Central memory CD8-positive, alpha-beta T cell (primary cell): Measurements from ENCODE around the gene ALDH16A1.
"Not testable (repeated sequence)": the region's sequence is repeated elsewhere in the genome, so short reads cannot be mapped to it uniquely, and the experiment has no call there.

Source experiments
- ATAC-seq: fragments of 150-1000 bp; cut with Tn5 transposase; replicated peaks from 2 replicates; pipeline ENCODE4 v1.10.0; 2022; ENCODE audit warnings: mild to moderate bottlenecking, moderate FRiP score, moderate number of reproducible peaks; ENCODE audit not compliant: poor library complexity, severe bottlenecking; ENCODE audit errors: extremely low read depth
- DNase-seq, 2 donors: peaks; one replicate each; pipeline ENCODE4 v3.0.0; 2021; ENCODE audit warnings: low spot score in 2 of 2
- H3K27ac Mint-ChIP-seq: one replicate; pipeline ENCODE4 v1.8.0; 2022; ENCODE audit warnings: low read depth, mild to moderate bottlenecking, moderate library complexity, mixed read lengths
- H3K27me3 Mint-ChIP-seq: one replicate; pipeline ENCODE4 v1.8.0; 2022; ENCODE audit warnings: mixed read lengths
- H3K36me3 Mint-ChIP-seq: one replicate; pipeline ENCODE4 v1.8.0; 2022; ENCODE audit warnings: mild to moderate bottlenecking, moderate library complexity, mixed read lengths; ENCODE audit not compliant: insufficient read depth
- H3K4me1 Mint-ChIP-seq: one replicate; pipeline ENCODE4 v1.8.0; 2022; ENCODE audit warnings: mixed read lengths
- H3K4me3 Mint-ChIP-seq: one replicate; pipeline ENCODE4 v1.8.0; 2022; ENCODE audit warnings: mild to moderate bottlenecking, moderate library complexity, mixed read lengths
- H3K9me3 Mint-ChIP-seq: one replicate; pipeline ENCODE4 v1.8.0; 2022; ENCODE audit warnings: mixed read lengths

The ALDH16A1 gene

DNA sequence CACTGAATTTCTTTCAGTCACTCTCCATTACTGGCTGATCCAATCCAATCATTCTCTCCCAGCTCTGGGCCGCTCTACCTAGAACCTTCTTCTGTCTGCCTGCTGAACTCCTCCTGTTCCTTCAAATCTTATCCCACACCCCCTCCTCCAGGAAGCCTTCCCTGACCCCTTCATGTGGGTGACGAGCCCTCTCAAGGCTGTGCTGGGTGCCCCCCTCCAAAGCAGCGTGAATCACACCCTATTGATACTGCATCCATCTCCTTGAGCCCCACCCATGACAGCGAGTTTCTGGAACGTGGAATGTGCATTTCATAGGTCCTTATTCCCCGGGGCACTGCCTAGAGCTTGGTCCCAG lies 4.6 kb upstream of the ALDH16A1 start:
- ATAC-seq (no peak), DNase-seq (no peak)
- no peaks in the 10 kb centered on the region for H3K27me3 Mint-ChIP-seq
- peaks cover 32% of the 10 kb centered on the region for H3K36me3 Mint-ChIP-seq
- peaks cover 67% of the 10 kb centered on the region for H3K4me1 Mint-ChIP-seq
- H3K4me3 Mint-ChIP-seq = peak overlapping the region; percentile 7
- H3K27ac Mint-ChIP-seq = peak overlapping the region; percentile 41
- H3K9me3 Mint-ChIP-seq = no peaks in the 10 kb centered on the region

DNA sequence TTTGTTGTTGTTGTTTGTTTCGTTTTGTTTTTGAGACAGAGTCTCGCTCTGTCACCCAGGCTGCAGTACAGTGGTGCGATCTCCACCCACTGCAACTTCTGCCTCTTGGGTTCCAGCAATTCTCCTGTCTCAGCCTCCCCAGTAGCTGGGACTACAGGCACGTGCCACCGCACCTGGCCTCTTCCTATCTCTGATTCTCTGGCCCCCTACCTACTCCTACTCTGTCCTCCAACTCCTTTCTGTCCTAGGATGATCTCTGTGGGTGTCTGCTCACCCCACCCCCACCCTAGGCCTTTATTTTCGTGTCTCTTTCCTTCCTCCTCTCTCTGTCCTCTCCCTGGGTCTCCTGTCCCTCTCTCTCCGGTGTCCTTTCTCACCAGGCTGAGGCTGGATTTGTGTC lies 2.6 kb upstream of the ALDH16A1 start:
- Mint-ChIP-seq H3K36me3 (peaks cover 32% of the 10 kb centered on the region), H3K4me1 (peaks cover 60% of the 10 kb centered on the region), H3K27me3 (no peaks in the 10 kb centered on the region), H3K27ac (no peak overlapping the region), H3K4me3 (peak overlapping the region; percentile 99), H3K9me3 (no peaks in the 10 kb centered on the region)
- DNase-seq = no peak
- no peak for ATAC-seq

DNA sequence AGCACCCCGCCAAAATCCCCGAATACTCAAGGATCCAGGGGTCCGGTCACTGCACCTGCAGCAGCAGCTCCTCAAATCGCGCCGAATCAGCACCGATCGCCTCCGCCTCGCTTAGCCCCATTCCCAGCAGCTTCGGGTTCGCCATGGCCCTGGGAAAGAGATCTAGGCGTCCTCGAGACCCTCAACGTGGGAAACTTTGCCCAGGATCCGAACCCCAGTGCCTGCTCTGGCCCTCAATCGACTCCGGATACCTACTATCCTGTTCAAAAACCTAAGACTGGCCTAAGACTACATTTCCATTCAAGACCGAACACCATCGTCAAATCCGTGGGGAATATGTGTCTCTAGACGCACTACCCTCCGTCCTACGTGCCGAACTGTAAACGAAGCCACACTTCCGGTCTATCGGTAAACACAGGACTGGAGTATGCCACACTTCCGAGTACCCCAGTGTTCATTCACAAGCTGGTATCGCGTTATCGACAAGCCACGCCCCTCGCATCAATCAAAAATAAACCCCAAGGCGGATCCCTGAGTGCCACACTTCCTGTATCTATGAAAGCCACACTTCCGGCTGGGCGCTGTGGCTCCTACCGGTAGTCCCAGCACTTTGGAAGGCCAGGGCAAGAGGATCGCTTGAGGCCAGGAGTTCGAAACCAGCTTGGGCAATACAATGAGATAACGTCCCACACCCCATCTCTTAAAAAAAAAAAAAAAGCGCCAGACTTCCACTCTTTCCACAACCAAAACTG lies 1.4 kb upstream of the ALDH16A1 start, which contains the start of gene PIH1D1:
Gene PIH1D1 (minus strand): TSS at position 385 of the 752 bp plus-strand sequence. CDS start 240 bp downstream, at position 145.
- Mint-ChIP-seq H3K4me3 (peak within 1 kb of the TSS; percentile 99), H3K27ac (peak within 1 kb of the TSS; percentile 100), H3K4me1 (peaks cover 60% of the 10 kb centered on the region), H3K9me3 (no peaks in the 10 kb centered on the region), H3K27me3 (no peaks in the 10 kb centered on the region), H3K36me3 (peaks cover 36% of the 10 kb centered on the region)
- DNase-seq (peak; percentile 87 to 94), ATAC-seq (peak; percentile 72)

DNA sequence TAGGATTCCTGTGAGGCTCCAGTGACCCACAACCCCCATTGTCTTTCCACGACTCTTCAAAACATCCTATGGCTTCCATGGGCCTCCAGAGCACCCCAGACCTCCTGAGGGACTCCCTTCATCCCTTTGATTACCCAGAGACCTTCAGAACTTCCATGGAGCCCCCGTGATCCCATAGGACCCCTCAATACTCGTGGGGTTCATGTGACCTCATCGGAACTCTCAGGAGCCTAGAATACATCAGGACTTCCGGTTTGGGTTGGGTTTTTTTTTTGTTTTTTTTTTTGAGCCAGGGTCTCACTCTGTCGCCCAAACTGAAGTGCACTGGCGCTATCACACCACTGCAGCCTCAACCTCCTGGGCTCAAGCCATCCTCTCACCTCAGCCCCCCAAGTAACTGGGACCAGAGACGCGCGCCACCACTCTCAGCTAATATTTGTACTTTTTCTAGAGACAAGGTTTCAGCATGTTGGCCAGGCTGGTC lies 774 bp downstream of the ALDH16A1 start:
- H3K27me3 Mint-ChIP-seq = no peaks in the 10 kb centered on the region
- peaks cover 31% of the 10 kb centered on the region for H3K36me3 Mint-ChIP-seq
- peak overlapping the region; percentile 99 for H3K4me3 Mint-ChIP-seq
- peak overlapping the region; percentile 100 for H3K27ac Mint-ChIP-seq
- ATAC-seq = no peak
- H3K4me1 Mint-ChIP-seq = peaks cover 58% of the 10 kb centered on the region
- DNase-seq = no peak
- no peaks in the 10 kb centered on the region for H3K9me3 Mint-ChIP-seq

DNA sequence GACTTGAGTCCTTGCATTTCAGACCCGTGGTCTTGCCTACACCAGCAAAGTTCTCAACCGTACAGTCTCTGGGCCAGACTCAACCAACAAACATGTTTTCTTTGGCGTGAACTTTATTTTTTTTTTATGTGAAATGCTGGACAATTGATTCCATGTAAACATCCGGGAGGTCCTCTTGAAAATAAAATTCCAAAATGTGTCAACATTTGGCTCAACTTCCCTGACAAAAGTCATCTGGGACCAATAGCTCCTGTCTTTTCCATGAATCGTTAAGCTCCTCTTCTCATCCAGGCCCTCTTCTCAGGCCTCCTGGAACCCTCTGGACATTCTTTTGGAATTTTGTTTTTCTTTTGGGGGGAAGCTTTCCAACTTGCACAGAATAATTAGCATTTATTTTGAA lies 2.7 kb downstream of the ALDH16A1 start:
- H3K27me3 Mint-ChIP-seq = no peaks in the 10 kb centered on the region
- H3K4me1 Mint-ChIP-seq = peaks cover 38% of the 10 kb centered on the region
- ATAC-seq (no peak), DNase-seq (no peak)
- no peak overlapping the region for H3K4me3 Mint-ChIP-seq
- H3K36me3 Mint-ChIP-seq = peaks cover 34% of the 10 kb centered on the region
- H3K27ac Mint-ChIP-seq = no peak overlapping the region
- H3K9me3 Mint-ChIP-seq = no peaks in the 10 kb centered on the region

DNA sequence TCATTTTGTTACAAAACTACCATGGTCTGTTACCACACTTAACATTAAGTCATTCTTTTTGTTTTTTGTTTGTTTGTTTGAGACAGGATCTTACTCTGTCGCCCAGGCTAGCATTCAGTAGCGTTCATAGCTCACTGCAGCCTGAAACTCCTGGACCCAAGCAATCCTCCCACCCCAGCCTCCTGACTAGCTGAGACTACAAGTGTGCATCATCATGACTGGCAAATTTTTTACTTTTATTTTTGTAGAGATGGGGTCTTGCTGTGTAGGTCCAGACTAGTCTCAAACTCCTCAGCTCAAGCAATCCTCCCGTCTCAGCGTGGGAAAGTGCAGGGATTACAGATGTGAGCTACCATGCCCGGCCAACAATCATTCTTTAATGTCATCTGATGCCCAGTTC lies 3.3 kb downstream of the ALDH16A1 start:
- no peak for DNase-seq
- peaks cover 34% of the 10 kb centered on the region for H3K4me1 Mint-ChIP-seq

DNA sequence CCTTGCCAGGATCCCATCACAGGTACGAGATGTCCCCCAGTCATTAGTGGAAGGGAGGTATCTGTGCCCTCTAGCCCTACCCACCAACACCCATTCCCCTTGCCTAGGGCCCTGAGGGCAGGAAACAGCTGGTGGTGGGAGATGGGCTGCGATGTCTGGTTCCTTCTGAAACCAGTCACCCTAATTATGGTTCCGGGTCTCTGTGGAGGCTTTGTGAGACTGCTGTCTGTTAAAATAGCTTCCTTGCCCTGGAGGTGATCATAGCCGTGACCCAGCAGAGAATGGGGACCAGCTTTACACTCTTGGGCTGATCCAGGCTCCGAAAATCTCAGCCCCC lies 5.5 kb downstream of the ALDH16A1 start:
- Mint-ChIP-seq H3K4me3 (no peak overlapping the region), H3K36me3 (peaks cover 20% of the 10 kb centered on the region), H3K9me3 (no peaks in the 10 kb centered on the region), H3K4me1 (peaks cover 17% of the 10 kb centered on the region), H3K27me3 (no peaks in the 10 kb centered on the region), H3K27ac (no peak overlapping the region)
- no peak for ATAC-seq
- DNase-seq = no peak

More for the DNA sequence above, 3.3 kb downstream of the ALDH16A1 start:
- H3K27ac Mint-ChIP-seq = no peak overlapping the region
- H3K9me3 Mint-ChIP-seq = no peaks in the 10 kb centered on the region
- peaks cover 34% of the 10 kb centered on the region for H3K36me3 Mint-ChIP-seq
- no peaks in the 10 kb centered on the region for H3K27me3 Mint-ChIP-seq
- ATAC-seq = no peak
- no peak overlapping the region for H3K4me3 Mint-ChIP-seq

DNA sequence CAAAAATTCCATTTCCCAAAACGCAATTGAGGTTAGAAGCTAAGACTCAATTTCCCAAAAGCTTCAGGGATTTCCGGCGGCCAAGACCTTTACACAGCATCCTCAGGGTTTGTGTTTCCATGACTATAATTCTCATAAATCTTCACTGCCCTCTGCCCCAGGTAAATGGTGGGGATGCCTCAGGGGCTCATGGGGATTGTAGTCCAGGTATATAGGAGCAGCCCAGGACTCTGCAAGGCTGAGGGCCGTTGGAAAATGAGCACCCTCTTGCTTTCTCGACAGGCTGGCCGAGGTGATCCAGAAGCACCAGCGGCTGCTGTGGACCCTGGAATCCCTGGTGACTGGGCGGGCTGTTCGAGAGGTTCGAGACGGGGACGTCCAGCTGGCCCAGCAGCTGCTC lies 6.4 kb downstream of the ALDH16A1 start:
- H3K36me3 Mint-ChIP-seq = peaks cover 25% of the 10 kb centered on the region
- H3K4me1 Mint-ChIP-seq = peaks cover 8% of the 10 kb centered on the region
- no peak overlapping the region for H3K27ac Mint-ChIP-seq
- no peaks in the 10 kb centered on the region for H3K27me3 Mint-ChIP-seq
- H3K9me3 Mint-ChIP-seq = no peaks in the 10 kb centered on the region
- DNase-seq = no peak
- no peak for ATAC-seq
- H3K4me3 Mint-ChIP-seq = no peak overlapping the region

DNA sequence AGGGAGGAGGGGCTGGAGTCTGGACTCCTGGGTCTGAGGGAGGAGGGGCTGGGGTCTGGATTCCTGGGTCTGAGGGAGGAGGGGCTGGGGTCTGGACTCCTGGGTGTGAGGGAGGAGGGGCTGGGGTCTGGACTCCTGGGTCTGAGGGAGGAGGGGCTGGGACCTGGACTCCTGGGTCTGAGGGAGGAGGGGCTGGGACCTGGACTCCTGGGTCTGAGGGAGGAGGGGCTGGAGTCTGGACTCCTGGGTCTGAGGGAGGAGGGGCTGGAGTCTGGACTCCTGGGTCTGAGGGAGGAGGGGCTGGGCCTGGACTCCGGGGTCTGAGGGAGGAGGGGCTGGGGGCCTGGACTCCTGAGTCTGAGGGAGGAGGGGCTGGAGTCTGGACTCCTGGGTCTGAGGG lies 8.1 kb downstream of the ALDH16A1 start:
- H3K4me1 Mint-ChIP-seq, DNase-seq, ATAC-seq, H3K9me3 Mint-ChIP-seq, H3K27me3 Mint-ChIP-seq, H3K4me3 Mint-ChIP-seq, H3K27ac Mint-ChIP-seq: not testable (repeated sequence)
- peaks cover 21% of the 10 kb centered on the region for H3K36me3 Mint-ChIP-seq

DNA sequence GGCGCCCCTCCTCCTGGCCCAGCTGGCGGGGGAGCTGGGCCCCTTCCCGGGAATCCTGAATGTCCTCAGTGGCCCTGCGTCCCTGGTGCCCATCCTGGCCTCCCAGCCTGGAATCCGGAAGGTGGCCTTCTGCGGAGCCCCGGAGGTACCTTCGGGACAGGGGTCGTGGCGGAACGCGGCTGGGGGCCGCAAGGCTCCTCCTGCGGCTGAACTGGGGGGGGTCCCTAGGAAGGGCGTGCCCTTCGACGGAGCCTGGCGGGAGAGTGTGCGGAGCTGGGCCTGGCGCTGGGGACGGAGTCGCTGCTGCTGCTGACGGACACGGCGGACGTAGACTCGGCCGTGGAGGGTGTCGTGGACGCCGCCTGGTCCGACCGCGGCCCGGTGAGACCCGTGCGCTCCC lies 8.6 kb downstream of the ALDH16A1 start:
- Mint-ChIP-seq H3K4me3 (no peak overlapping the region), H3K36me3 (peaks cover 17% of the 10 kb centered on the region), H3K27me3 (no peaks in the 10 kb centered on the region), H3K27ac (no peak overlapping the region), H3K9me3 (no peaks in the 10 kb centered on the region), H3K4me1 (peaks cover 6% of the 10 kb centered on the region)
- DNase-seq (no peak), ATAC-seq (no peak)

DNA sequence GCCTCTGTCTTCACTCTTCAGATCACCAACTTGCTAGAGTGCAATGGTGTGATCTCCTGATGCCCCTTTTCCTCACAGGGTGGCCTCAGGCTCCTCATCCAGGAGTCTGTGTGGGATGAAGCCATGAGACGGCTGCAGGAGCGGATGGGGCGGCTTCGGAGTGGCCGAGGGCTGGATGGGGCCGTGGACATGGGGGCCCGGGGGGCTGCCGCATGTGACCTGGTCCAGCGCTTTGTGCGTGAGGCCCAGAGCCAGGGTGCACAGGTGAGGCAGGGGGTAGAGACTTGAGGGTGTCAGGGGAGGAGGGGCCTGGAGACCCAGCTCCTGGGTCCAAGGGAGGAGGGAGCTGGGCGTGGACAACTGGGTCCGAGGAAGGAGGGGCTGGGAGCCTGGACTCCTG lies 9.5 kb downstream of the ALDH16A1 start:
- H3K4me1 Mint-ChIP-seq = no peaks in the 10 kb centered on the region
- ATAC-seq = no peak
- peaks cover 17% of the 10 kb centered on the region for H3K36me3 Mint-ChIP-seq
- no peak overlapping the region for H3K27ac Mint-ChIP-seq
- no peaks in the 10 kb centered on the region for H3K9me3 Mint-ChIP-seq
- H3K27me3 Mint-ChIP-seq = no peaks in the 10 kb centered on the region
- no peak overlapping the region for H3K4me3 Mint-ChIP-seq
- no peak for DNase-seq

DNA sequence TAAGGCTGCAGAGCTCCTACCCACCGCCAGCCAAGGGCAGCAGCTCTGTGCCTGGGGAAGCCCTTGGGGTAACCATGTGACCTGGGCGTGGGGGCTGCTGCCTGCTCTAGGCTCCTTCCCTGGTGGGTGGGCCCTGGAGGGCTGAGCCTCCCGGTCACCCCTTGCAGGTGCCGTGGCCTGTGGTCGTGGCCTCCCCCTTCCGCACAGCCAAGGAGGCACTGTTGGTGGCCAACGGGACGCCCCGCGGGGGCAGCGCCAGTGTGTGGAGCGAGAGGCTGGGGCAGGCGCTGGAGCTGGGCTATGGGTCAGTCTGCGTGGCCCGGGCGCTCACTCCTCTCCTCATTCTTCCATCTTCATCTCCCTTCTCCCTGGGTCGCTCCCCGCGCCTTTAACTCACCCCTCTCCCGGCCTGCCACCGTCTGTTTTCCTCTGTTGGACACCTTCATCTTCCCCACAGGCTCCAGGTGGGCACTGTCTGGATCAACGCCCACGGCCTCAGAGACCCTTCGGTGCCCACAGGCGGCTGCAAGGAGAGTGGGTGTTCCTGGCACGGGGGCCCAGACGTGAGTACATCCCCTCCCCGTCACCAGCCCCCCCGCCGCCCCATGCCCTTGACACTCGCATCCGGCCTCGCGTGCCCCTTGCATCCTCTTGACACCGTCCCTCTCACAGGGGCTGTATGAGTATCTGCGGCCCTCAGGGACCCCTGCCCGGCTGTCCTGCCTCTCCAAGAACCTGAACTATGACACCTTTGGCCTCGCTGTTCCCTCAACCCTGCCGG lies 11.1 kb downstream of the ALDH16A1 start:
- Mint-ChIP-seq H3K27ac (peak overlapping the region; percentile 88), H3K9me3 (no peaks in the 10 kb centered on the region), H3K27me3 (no peaks in the 10 kb centered on the region), H3K36me3 (peaks cover 22% of the 10 kb centered on the region), H3K4me1 (peaks cover 9% of the 10 kb centered on the region), H3K4me3 (peak overlapping the region; percentile 25)
- DNase-seq (no peak), ATAC-seq (no peak)

DNA sequence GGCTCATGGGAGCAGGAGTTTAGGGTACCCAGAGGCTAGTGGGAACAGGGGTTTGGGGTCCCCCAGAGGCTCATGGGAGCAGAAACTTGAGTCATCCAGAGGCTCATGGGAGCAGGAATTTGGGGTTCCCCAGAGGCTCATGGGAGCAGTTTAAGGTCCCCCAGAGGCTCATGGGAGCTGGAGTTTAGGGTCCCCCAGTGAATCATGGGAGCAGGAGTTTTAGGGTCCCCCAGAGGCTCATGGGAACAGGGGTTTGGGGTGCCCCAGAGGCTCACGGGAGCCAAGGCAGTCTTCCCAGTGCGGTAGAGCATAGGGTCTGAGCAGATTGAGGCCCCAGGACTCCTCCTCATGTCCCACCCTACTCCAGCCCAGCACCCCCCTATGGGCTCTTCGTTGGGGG lies 12.3 kb downstream of the ALDH16A1 start:
- DNase-seq (no peak), ATAC-seq (no peak)
- H3K36me3 Mint-ChIP-seq = peaks cover 25% of the 10 kb centered on the region
- H3K27ac Mint-ChIP-seq = peak overlapping the region; percentile 88
- H3K4me3 Mint-ChIP-seq = no peak overlapping the region
- no peaks in the 10 kb centered on the region for H3K27me3 Mint-ChIP-seq
- no peaks in the 10 kb centered on the region for H3K9me3 Mint-ChIP-seq
- H3K4me1 Mint-ChIP-seq = peaks cover 16% of the 10 kb centered on the region
